SK-N-MC (cell line): ENCODE results near the gene MACIR.

Experiments
- DNase-seq: peaks from one replicate; pipeline ENCODE4 v3.0.0-alpha.2; 2011; ENCODE audit warnings: low read depth, low spot score
- H3K27ac ChIP-seq: fragments of 200-600 bp; sonication (generic); 2 replicates; pipeline ENCODE4 v1.5.1; 2016; ENCODE audit warnings: mixed run types
- H3K36me3 ChIP-seq: fragments of 200-600 bp; sonication (generic); 2 replicates; pipeline ENCODE4 v1.6.1; 2017; ENCODE audit warnings: antibody characterized with exemption, low read length, mixed read lengths; ENCODE audit not compliant: insufficient read depth
- H3K4me3 ChIP-seq: fragments of 200-600 bp; sonication (generic); 2 replicates; pipeline ENCODE4 v1.5.1; 2016
- H3K9ac ChIP-seq: fragments of 200-600 bp; sonication (generic); 2 replicates; pipeline ENCODE4 v1.8.0; 2017; ENCODE audit warnings: mixed run types, mixed read lengths; ENCODE audit not compliant: insufficient read length
- H3K9me3 ChIP-seq: fragments of 200-600 bp; sonication (generic); 2 replicates; pipeline ENCODE4 v1.6.1; 2017; ENCODE audit warnings: low read depth, mild to moderate bottlenecking, antibody characterized with exemption, low read length, moderate library complexity, mixed read lengths
- EZH2 ChIP-seq: fragments of 200-600 bp; sonication (generic); IDR thresholded peaks from one replicate; pipeline ENCODE4 v1.6.1; 2017; ENCODE audit warnings: antibody characterized with exemption
- FOXP2 ChIP-seq: optimal IDR thresholded peaks from 2 replicates; pipeline ENCODE3; 2011; ENCODE audit warnings: mild to moderate bottlenecking, moderate library complexity; ENCODE audit not compliant: insufficient read depth; ENCODE audit errors: extremely low read length, control extremely low read depth
- POLR2AphosphoS5 ChIP-seq: IDR thresholded peaks from 2 replicates; pipeline ENCODE4 v1.6.1; 2012; ENCODE audit warnings: mild to moderate bottlenecking, low read depth, low read length, borderline replicate concordance

The MACIR gene

GRCh38 chr5:103272377-103272776 lies 13.8 kb downstream of the MACIR start:
- peak overlapping the region; percentile 28; the same call in 1 of the 2 replicates for H3K27ac ChIP-seq
- peaks cover 58% of the 10 kb centered on the region for H3K36me3 ChIP-seq
- no peak overlapping the region for H3K4me3 ChIP-seq
- DNase-seq, result no peak
- no peak for TF ChIP-seq POLR2AphosphoS5
- no peak for TF ChIP-seq FOXP2
- TF ChIP-seq EZH2, result no peak
- no peak overlapping the region for H3K9ac ChIP-seq
- H3K9me3 ChIP-seq, result no peaks in the 10 kb centered on the region

GRCh38 chr5:103273952-103274351 lies 15.4 kb downstream of the MACIR start:
- Histone ChIP-seq H3K9me3 (no peaks in the 10 kb centered on the region), H3K4me3 (no peak overlapping the region), H3K9ac (no peak overlapping the region), H3K27ac (no peak overlapping the region), H3K36me3 (peaks cover 57% of the 10 kb centered on the region)
- DNase-seq, result no peak
- TF ChIP-seq POLR2AphosphoS5 (no peak), FOXP2 (no peak), EZH2 (no peak)

GRCh38 chr5:103275851-103276250 lies 17.3 kb downstream of the MACIR start:
- H3K9ac ChIP-seq, result no peak overlapping the region
- no peak for TF ChIP-seq FOXP2
- no peak for TF ChIP-seq EZH2
- TF ChIP-seq POLR2AphosphoS5, result no peak
- peaks cover 62% of the 10 kb centered on the region for H3K36me3 ChIP-seq
- DNase-seq, result no peak
- H3K9me3 ChIP-seq, result no peaks in the 10 kb centered on the region
- H3K27ac ChIP-seq, result no peak overlapping the region
- H3K4me3 ChIP-seq, result no peak overlapping the region

- Histone ChIP-seq H3K9me3 (no peaks in the 10 kb centered on the region), H3K4me3 (no peak overlapping the region), H3K9ac (no peak overlapping the region), H3K36me3 (peaks cover 32% of the 10 kb centered on the region), H3K27ac (no peak overlapping the region)
- DNase-seq, result no peak
- no peak for TF ChIP-seq FOXP2
- no peak for TF ChIP-seq POLR2AphosphoS5
- no peak for TF ChIP-seq EZH2
Observed at GRCh38 chr5:103280967-103281366, 22.4 kb downstream of the MACIR start.

- TF ChIP-seq POLR2AphosphoS5 (no peak), FOXP2 (no peak), EZH2 (no peak)
- H3K9ac ChIP-seq, result no peak overlapping the region
- no peak overlapping the region for H3K4me3 ChIP-seq
- H3K36me3 ChIP-seq, result peaks cover 12% of the 10 kb centered on the region
- H3K27ac ChIP-seq, result no peak overlapping the region
- no peak for DNase-seq
- H3K9me3 ChIP-seq, result no peaks in the 10 kb centered on the region
Observed at GRCh38 chr5:103283120-103283519, 24.6 kb downstream of the MACIR start.

GRCh38 chr5:103283869-103284268 lies 25.3 kb downstream of the MACIR start:
- no peak overlapping the region for H3K4me3 ChIP-seq
- no peak overlapping the region for H3K9ac ChIP-seq
- no peaks in the 10 kb centered on the region for H3K9me3 ChIP-seq
- no peak overlapping the region for H3K27ac ChIP-seq
- peaks cover 9% of the 10 kb centered on the region for H3K36me3 ChIP-seq
- TF ChIP-seq POLR2AphosphoS5 (no peak), FOXP2 (no peak), EZH2 (no peak)
- DNase-seq, result no peak

- no peak for TF ChIP-seq FOXP2
- no peak for TF ChIP-seq EZH2
- TF ChIP-seq POLR2AphosphoS5, result no peak
- H3K36me3 ChIP-seq, result no peaks in the 10 kb centered on the region
- H3K4me3 ChIP-seq, result no peak overlapping the region
- H3K9me3 ChIP-seq, result no peaks in the 10 kb centered on the region
- H3K9ac ChIP-seq, result no peak overlapping the region
- H3K27ac ChIP-seq, result no peak overlapping the region
- no peak for DNase-seq
Observed at GRCh38 chr5:103286622-103287021, 28.1 kb downstream of the MACIR start.

GRCh38 chr5:103289024-103289423 lies 30.5 kb downstream of the MACIR start:
- no peak overlapping the region for H3K27ac ChIP-seq
- no peak for DNase-seq
- no peaks in the 10 kb centered on the region for H3K36me3 ChIP-seq
- no peaks in the 10 kb centered on the region for H3K9me3 ChIP-seq
- H3K4me3 ChIP-seq, result no peak overlapping the region
- TF ChIP-seq FOXP2 (no peak), EZH2 (no peak), POLR2AphosphoS5 (no peak)
- H3K9ac ChIP-seq, result no peak overlapping the region

GRCh38 chr5:103290846-103291245 lies 32.3 kb downstream of the MACIR start:
- H3K9ac ChIP-seq, result no peak overlapping the region
- TF ChIP-seq FOXP2 (no peak), POLR2AphosphoS5 (no peak), EZH2 (no peak)
- no peaks in the 10 kb centered on the region for H3K9me3 ChIP-seq
- no peak overlapping the region for H3K27ac ChIP-seq
- no peaks in the 10 kb centered on the region for H3K36me3 ChIP-seq
- no peak for DNase-seq
- H3K4me3 ChIP-seq, result no peak overlapping the region

GRCh38 chr5:103291606-103292005 lies 33.0 kb downstream of the MACIR start:
- no peak for DNase-seq
- H3K9me3 ChIP-seq, result no peaks in the 10 kb centered on the region
- H3K27ac ChIP-seq, result no peak overlapping the region
- no peaks in the 10 kb centered on the region for H3K36me3 ChIP-seq
- TF ChIP-seq FOXP2 (no peak), POLR2AphosphoS5 (no peak), EZH2 (no peak)
- H3K4me3 ChIP-seq, result no peak overlapping the region
- no peak overlapping the region for H3K9ac ChIP-seq
